ENCODE results near the gene REPS2.
"Not testable (repeated sequence)": the region's sequence is repeated elsewhere in the genome, so short reads cannot be mapped to it uniquely, and the experiment has no call there.

The REPS2 gene

DNA sequence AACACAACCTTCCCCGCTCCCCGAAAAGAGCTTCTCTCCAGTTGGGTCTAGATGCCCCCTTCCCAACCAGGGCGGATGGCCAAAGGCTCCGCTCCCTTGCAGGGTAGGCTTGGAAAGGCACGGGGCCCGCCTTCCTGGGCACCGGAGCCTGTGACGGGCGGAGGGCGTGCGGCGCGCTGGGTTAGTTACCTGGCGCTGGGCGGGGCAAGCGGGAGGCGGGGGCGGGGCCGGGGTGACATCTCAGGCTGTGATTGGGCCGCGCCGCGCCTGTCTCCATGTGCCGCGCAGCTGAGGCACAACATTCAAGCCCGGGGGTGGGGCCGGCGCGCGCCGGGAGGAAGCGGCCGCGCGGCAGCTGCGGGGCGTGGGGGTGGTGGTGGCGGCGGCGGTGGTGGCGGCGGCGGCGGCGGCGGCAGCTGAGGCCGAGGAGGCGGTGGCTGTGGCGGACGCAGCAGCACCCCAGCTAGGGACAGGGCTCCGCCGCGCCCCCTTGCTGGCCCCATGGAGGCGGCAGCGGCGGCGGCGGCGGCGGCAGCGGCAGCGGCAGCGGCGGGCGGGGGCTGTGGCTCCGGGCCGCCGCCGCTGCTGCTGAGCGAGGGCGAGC lies at the start of gene REPS2:
Gene REPS2, plus strand, starts transcription at position 298 of the 604 bp plus-strand sequence. Its CDS starts 204 bp downstream, at position 502.
- DNase-seq, result peak; percentile 80 to 84

DNA sequence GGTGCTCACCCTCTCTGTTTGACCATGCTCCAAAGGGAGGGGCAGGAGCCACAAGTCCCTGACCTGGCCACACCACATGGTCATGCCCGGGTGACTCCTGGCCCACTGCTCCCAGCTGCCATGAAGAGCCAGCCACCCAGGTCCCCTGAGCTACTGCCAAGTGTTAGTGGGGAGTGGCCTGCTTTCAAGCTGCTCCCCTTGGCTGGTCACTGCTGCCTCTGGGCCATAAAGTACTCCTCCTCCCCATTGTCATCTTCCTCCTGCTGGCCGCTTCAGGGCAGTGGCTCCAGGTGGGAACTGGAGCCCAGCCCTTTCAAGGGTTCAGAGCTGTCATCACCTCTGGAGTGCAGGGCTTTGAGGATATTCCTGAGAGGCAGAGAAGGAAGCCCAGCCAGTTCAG lies 49.0 kb upstream of the REPS2 start:
- no peak for DNase-seq

DNA sequence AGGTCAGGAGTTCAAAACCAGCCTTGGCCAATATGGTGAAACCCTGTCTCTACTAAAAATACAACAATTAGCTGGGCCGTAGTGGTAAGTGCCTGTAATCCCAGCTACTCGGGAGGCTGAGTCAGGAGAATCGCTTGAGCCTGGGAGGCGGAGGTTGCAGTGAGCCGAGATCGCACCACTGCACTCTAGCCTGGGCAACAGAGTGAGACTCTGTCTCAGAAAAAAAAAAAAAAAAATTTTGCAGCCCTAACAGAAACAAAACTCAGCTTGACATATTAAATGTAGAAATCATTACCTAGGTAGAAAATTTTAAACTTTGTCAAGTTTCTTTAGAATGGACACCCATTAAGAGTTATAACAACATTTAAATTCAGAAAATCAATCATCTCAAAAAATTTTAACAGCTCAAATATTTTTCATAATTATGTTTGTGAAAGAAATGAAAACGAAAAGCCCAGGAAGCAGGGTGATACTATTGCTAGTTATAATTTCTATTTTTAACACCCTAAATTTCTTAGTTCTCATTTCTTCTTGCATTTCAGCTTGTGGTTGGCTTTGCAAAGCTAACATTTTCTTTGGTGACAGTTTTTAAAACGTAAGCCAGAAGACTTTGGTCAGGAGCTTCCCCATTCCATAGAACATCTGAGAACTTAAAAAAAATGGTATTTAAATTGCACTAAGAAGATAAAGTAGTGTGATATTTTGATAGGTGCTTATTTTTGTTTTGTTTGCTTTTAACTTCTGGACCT lies 43.0 kb upstream of the REPS2 start:
- DNase-seq, result no peak

DNA sequence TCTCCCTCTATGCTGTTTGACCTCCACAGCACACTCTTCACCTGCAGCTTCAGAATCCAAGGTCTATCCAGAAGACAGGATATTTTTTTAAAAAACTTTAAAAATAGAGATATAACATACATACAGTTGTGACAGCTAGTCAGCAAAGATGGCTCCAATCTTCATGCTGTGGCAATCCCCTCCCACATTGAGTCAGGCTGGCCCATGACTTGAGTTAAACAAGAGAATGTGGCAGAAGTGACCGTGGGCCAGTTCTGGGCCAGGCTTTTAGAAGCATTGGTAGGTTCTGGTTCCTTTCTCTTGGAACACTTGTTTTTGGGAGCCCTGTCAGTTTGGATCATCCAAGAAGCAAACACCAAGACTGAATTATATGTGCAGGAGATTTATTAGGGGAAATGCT lies 36.1 kb upstream of the REPS2 start:
- DNase-seq, result no peak

DNA sequence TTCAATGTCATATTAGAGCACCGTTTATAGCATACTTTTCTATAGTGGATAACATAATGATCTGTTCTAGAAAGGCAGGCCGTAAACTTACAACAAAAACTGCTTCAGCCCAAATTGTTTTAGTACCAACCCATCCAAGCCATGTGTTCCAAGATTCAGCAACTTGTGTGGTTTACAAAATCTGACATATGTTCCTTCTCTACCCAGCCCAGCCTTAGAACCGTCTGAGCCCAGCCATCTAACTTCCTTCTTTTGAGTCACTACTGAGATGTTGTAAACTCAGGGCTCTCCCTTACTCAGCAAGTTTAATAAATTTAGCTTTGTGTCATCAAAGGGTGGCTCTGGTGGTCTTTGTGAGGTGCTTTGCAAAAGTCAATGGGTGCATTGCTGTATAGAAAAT lies 32.4 kb upstream of the REPS2 start:
- no peak for DNase-seq

DNA sequence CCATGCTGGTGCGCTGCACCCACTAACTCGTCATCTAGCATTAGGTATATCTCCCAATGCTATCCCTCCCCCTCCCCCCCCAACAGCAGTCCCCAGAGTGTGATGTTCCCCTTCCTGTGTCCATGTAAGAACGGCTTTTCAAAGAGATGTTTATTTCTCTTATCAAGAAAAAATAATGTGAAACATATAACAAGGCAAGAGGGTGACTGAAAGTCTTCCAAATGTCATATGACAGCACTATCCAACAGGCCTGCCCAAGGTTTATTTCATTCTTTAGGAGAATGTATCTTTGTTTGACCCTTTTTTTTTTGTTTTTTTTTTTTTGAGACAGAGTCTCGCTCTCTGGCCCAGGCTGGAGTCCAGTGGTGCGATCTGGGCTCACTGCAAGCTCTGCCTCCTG lies 29.9 kb upstream of the REPS2 start:
- DNase-seq, result no peak

DNA sequence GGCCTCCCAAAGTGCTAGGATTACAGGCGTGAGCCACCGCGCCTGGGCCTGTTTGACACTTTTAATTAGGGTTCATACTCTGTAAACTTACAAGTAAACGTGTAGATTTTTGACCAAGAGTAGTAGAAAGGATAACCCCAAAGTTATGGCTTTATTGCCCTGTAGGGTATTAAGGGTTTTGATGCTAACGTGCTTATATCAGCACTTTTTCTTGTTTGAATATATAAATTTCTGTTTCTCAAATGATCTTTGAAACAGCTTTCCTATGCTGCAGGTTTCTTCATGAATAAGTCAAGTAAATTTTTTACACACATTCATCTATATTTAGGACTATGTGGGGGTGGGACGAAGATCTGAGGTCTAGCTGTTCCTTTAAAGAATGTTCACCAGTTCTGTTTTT lies 29.3 kb upstream of the REPS2 start:
- DNase-seq, result no peak

DNA sequence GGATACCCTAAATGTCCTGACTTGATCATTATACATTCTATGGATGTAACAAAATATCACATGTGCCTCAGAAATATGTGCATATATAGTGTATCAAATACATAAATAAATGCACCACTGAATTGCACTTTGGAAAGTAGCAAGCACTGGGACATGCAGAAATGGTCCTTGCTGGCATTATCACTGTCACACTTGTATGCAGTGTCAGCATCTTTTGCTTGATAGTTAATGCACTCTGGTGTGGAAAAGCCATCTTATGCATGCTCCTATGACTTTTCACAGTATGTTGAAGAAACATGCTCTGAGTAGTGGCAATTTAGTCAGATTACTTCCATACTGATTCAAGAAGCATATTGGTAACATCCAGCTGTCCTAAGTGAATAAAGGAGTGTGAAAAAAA lies 27.5 kb upstream of the REPS2 start:
- no peak for DNase-seq

DNA sequence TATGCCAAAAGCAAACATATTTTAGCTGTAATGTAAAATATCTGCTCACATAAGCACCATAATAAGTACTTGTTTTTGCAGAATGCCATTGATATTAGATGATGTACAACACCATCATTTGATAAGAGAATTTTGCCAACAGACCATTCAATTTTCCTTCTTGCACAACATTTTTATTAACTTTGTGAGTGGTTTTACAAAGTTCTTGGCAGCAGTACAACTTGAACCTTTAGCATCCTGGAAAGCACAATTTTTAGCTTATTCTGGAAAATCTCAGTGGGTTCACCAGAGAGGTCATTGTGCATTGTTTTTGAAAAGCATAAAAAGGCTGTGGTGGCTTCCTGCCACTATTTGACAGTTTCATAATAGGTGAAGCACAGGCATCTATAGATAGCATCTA lies 26.4 kb upstream of the REPS2 start:
- no peak for DNase-seq

DNA sequence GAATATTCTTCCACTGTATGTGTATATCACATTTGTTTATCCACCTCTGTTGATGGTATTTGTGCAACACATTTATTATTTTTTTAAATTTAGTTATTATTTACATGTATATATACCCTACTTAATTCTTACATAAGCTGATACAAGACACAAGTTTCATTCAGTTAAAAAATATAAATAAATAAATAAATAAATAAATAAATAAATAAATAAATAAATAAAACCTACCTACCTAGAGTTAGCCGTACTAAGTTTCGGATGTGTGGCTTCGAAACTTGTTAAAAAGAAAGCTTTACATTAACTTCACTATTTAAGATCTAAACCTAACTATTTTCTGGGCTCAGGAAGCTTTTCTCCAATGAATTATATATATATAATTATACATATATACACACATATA lies 23.3 kb upstream of the REPS2 start:
- no peak for DNase-seq

DNA sequence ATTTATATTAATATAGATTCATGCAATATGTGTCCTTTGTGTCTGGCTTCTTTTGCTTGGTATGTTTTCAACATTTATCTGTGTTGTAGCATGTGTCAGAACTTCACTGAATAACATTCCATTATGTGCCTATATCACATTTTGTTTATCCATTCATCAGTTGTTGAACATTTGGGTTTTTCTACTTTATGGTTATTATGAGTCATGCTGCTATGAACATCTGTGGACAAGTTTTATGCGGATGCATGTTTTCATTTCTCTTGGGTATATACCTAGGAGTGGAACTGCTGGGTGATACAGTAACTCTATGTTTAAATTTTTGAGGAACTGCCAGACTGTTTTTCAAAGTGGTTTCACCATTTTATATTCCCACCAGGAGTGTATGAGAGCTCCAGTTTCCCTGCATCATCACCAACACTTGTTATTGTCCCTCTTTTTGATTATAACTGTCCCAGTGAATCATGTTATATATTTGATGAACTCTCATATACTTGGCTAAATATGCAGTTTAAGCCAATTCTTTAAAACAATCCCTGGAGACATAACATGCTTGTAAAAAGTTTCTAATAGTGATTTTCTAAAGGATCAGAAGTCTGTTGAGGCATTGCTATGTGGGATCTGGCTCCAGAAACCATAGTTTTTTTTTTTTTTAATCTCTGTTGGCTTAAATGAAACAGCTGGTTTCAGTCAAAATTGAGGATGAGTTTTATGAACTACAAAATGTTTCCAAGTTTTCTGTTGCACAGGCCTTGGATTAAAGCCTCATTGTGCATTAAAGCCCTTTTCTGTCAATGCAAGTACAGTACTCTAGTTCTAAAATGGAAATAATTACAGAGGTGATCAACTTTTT lies 21.6 kb upstream of the REPS2 start:
- DNase-seq, result no peak

DNA sequence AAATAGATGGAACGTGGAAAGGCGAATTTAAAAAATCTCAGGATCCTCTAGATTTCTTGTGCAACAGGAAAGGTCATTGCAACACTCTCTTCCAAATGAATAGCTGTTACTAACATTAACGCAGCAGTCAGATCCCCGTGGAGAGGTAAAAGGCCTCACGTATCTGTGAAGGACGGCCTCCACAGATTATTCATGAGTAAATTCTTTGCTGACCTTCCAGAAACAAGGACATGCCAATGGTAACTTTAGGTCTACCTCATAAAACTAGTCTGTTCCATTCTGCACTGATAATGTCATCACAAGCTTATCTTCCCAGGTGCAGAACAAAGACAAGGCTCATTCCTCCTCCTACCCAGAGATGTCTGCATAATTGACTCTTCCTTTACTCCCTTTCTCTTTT lies 16.1 kb upstream of the REPS2 start:
- no peak for DNase-seq

DNA sequence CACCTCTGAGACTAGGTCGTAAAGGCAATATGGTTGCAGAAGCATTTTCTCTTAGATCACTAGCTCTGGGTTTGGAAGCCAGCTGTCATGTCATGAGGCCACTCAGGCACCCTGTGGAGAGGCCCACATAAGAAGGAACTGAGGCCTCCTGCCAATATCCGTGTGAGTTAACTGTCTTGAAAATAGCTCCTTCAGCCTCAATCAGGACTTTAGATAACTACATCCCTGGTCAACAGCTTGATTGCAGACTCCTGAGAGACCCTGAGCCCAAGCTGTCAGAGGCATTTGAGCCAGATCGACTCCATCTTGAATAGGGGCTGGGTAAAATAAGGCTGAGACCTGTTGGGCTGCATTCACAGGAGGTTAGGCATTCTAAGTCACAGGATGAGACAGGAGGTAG lies 15.1 kb upstream of the REPS2 start:
- DNase-seq, result no peak

DNA sequence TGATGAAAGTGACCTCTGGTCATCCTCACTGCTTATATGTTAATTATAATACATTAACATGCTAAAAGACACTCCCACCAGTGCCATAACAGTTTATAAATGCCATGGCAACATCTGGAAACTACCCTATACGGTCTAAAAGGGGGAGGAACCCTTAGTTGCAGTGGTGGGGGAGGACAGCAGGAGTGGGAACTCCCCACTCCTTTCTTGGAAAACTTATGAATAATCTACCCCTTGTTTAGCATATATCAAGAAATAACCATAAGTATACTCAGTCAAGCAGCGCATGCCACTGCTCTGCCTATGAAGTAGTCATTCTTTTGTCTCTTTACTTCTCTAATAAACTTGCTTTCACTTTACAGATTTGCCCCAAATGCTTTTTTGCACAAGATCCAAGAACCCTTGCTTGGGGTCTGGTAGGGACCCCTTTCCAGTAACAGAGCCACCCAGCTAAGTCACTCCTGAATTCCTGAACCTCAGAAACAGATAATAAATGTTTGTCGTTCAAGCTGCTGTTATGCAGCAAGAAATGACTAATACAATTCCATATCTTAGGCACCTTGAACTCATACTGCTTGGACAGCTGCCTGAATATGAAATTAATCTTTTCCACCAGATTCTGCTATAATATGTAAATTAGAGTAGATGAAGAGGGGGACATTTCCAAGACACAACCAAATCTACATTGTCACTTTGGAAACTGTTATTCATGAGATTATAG lies 14.4 kb upstream of the REPS2 start:
- no peak for DNase-seq

DNA sequence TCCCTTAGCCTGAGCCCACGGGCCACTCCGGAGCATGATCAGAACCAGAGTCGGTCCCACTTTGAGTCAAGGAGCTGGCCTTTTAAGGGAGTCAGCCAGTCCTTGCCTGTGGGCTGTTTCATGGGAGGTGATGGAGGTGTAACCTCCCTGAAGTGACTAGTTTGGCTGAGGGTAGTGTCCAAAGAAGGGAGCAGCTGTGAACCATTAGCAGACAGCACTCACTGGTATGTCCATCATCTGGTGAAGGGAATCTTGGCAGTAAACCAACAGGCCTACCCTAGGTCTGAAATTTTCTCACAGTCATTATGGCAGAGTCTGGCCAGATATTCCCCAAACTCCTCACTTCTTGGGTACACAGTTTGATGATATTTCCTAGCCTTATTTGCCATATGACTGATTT lies 12.3 kb upstream of the REPS2 start:
- no peak for DNase-seq

DNA sequence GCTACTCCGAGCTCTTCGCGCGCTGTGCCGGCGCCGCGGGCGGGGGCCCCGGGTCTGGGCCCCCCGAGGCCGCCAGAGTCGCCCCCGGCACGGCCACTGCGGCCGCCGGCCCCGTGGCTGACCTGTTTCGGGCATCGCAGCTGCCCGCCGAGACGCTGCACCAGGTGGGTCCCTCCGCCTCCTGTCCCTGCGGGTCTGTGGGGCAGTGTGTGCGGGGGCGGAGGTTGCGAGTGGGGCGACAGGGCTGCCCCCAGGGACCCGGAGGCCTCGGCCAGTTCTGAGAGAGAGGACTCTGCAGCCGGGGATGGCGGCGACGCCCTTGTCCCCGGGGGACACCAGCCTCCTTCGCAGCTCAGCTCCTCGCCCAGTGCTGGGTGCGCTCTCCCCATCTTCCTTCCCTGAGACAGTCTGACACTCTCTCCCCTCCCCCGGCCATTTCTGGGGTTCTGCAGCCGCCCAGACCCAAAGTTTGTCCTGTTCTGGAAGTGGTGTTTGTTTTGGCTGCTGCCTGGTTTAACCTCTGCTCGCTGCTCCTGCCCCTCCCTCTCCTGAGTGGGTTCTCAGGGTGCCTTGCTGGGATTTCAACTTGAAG lies 609 bp downstream of the REPS2 start:
- peak in 1 of 2 donors; percentile 4 for DNase-seq

DNA sequence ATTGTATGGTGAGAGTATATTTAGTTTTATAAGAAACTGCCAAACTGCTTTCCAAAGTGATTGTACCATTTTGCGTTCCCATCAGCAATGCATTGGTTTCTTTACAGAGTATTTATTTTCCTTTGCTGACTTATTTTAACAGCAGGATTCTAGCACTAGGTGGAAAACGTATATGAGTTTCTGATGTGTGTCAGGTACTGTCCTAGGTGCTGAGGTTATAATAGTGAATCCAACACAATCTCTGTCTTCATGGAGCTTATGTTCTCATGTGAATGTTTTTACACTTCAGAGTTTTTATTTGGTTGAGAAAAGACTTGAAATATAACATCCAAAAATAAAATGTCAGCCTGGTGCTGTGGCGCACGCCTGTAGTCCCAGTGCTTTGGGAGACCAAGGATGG lies 4.0 kb downstream of the REPS2 start:
- no peak for DNase-seq

DNA sequence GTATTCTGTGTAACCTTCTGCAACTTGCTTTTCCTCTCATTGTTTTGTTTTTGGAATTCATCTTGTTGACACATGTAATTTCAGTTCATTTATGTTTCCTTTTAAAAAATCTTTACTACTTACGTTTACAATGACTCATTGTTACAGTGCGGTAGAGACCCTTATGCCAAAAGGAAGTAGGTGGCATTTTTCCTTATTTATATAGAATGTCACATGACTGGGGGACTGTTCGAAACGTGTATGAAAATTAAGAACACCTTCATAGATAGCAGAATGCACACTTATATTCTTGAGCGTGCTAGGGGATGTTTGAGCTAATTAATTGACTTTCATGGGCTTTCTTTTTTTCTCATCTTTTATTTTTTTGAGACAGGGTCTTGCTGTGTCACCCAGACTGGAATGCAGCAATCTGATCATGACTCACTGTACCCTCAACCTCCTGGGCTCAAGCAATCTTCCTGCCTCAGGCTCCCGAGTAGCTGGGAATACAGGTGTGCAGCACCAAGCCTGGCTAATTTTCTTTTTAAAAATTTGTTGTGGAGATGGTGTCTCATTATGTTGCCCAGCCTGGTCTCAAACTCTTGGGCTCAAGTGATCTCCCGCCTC lies 7.3 kb downstream of the REPS2 start:
- DNase-seq, result no peak

DNA sequence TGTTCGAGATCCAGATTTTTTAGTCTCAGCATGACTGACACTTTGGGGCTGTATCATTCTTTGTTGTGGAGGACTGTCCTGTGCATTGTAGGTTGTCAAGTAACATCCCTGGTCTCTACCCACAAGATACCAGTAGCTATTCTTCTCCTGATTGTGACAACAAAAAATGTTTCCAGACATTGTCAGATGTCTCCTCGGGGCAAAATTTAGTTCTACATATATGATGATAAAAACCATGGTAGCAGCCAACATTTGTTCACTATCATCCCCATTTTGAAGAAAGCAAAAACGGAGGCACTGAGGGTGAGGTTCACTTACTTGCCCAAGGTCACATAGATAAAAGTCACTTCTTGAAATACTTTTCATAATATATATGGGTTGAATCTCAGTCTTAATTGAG lies 11.3 kb downstream of the REPS2 start:
- no peak for DNase-seq

DNA sequence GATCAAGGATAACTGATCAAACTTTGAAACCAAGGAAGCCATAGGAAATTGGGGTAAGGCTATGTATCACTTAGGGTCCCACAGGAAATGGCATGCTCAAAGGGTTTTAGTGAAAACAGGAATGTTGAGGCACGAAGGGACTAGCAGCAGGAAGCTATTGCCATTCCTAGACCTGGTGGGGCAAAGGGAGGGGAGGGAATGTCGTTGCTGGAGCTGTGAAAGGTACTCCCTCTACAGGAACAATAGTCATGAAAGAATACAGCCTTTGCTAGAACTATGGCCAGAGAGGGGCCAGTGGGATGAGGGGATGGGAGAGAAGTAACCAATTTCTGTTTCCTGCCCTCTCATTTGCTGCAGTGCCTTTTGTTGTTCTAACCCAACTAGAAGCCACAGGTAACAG lies 11.9 kb downstream of the REPS2 start:
- DNase-seq, result no peak

DNA sequence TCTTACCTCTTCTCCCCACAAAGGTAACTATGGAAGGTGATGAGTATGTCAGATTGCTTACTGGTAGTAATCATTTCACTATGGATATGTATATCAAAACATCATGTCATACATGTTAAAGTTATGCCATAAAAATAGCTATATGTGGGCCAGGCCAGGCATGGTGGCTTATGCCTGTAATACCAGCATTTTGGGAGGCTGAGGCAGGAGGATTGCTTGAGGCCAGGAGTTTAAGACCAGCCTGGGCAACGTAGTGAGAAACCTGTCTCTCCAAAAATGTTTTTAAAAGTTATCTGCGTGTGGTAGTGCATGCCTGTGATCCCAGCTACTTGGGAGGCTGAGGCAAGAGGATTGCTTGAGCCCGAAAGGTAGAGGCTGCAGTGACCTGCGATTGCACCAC lies 16.2 kb downstream of the REPS2 start:
- not testable (repeated sequence) for DNase-seq

DNA sequence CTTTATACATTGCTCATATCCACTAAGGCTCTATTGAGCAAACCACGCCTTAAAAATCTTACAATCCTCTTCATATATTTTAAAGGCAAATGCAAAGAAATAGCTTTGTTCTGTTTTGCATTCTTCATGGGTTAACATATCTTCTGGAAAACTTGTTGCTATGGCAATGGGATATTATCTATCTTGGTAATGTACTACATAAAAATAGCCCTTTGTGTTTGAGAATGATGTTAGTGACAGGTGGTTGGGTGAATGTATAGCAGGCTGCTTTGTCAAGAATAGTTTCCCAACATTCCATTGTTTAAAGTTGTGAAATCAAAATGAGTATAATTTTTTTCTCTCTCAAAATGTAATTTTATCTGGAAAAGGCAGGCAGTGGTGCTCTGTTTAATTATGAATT lies 16.8 kb downstream of the REPS2 start:
- DNase-seq, result no peak
